NCI-H446 treated with DMSO at 0.1 percent for 48 hours (cell line): ENCODE measurements around the gene IL17RC.
A peak's percentile ranks its signal among the peaks of the same experiment; 100 is the strongest.

Experiments used
- DNase-seq: peaks from one replicate; lab custom pipeline; 2025; lab: John Stamatoyannopoulos, UW

The IL17RC gene

GRCh38 chr3:9946112-9947024, 29.5 kb downstream of the IL17RC start:
- no peak for DNase-seq

- no peak for DNase-seq
These were observed 30.4 kb downstream of the IL17RC start for GRCh38 chr3:9947025-9947995.

GRCh38 chr3:9948586-9948985, 31.7 kb downstream of the IL17RC start:
- no peak for DNase-seq

- no peak for DNase-seq
These were observed 32.2 kb downstream of the IL17RC start for GRCh38 chr3:9949115-9949514.

- no peak for DNase-seq
These were observed 32.7 kb downstream of the IL17RC start for GRCh38 chr3:9949626-9950025.

GRCh38 chr3:9951126-9951525, 34.2 kb downstream of the IL17RC start:
- DNase-seq: no peak

GRCh38 chr3:9951598-9951961, 34.7 kb downstream of the IL17RC start:
- no peak for DNase-seq

- no peak for DNase-seq
These were observed 35.3 kb downstream of the IL17RC start, which contains the start of gene PRRT3 for GRCh38 chr3:9951962-9952805. Gene PRRT3 (minus strand): TSS chr3:9952408. CDS start chr3:9950115, 2,293 bp downstream.

- no peak for DNase-seq
These were observed 38.2 kb downstream of the IL17RC start for GRCh38 chr3:9955067-9955502.

- DNase-seq: no peak
These were observed 38.9 kb downstream of the IL17RC start for GRCh38 chr3:9955611-9956352.

GRCh38 chr3:9957214-9957613, 40.3 kb downstream of the IL17RC start:
- DNase-seq: no peak

GRCh38 chr3:9965200-9965875, 48.4 kb downstream of the IL17RC start:
- DNase-seq: no peak

- DNase-seq: no peak
These were observed 49.9 kb downstream of the IL17RC start for GRCh38 chr3:9966841-9967240.

- no peak for DNase-seq
These were observed 52.7 kb downstream of the IL17RC start for GRCh38 chr3:9969632-9970019.

GRCh38 chr3:9970020-9970652, 53.2 kb downstream of the IL17RC start:
- no peak for DNase-seq

GRCh38 chr3:9976721-9977709, 60.1 kb downstream of the IL17RC start:
- DNase-seq: peak; percentile 31

GRCh38 chr3:9978710-9979305, 61.9 kb downstream of the IL17RC start:
- DNase-seq: no peak

GRCh38 chr3:9980251-9980650, 63.4 kb downstream of the IL17RC start:
- no peak for DNase-seq
